ENCODE data around the gene TBCB. TPM values are rescaled to one million over a fixed set of nuclear protein-coding genes. Genes with fewer than 3 reads are reported as not detected.

The TBCB gene
- polyA plus RNA-seq, 2 of the 4 experiments (the other 2 are of a cell fraction): 395 to 397 TPM

DNA sequence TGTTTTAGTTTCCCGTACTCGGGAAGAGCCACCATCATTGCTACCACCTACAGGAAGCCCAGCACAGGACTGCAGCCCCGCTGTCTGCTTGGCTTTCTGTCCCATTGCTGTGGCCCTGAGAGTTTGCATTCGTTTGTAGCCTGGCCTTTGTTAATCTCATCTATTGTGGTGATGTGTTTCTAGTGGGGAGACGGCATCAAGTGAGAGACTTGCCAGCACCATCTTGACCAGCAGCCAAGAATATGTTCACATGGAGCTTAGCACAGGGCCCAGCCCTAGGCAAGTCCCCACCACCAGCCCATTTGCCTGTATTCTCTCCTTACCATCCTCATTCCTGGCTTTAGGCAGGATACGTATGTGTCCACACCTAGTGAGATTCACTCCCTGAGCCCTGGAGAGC, 21.6 kb upstream of the TBCB start:
- no peak for DNase-seq (ENCODE audit: low read depth in 1 of 2, low spot score in 1 of 2)
- H3K9me3 ChIP-seq: no peaks in the 10 kb centered on the region
- FAIRE-seq: peak; percentile 43
- CTCF ChIA-PET: interaction anchor here (1.0 to 3.8 kb wide), 5 partner anchors 8 to 34 kb away, joined by 3 to 19 read pairs (median 4); no protein-coding TSS in a partner anchor
- no peak for ATAC-seq
- H3K4me1 ChIP-seq: no peaks in the 10 kb centered on the region
- 78% methylated on average over 6 of the region's 6 CpGs for WGBS (ENCODE audit: missing lambda C conversion rate)
- H3K4me2 ChIP-seq: no peak overlapping the region
- TF ChIP-seq JUN (IDR thresholded peaks at IDR 0.05): no peak
- TF ChIP-seq RCOR1 (IDR thresholded peaks at IDR 0.05; ENCODE audit: low read depth, low read length): no peak
- TF ChIP-seq, protein P1, sequence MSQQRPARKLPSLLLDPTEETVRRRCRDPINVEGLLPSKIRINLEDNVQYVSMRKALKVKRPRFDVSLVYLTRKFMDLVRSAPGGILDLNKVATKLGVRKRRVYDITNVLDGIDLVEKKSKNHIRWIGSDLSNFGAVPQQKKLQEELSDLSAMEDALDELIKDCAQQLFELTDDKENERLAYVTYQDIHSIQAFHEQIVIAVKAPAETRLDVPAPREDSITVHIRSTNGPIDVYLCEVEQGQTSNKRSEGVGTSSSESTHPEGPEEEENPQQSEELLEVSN (IDR thresholded peaks at IDR 0.05; ENCODE audit: borderline replicate concordance, low read depth): no peak
- no peak for TF ChIP-seq MYC (IDR thresholded peaks at IDR 0.05; ENCODE audit: borderline replicate concordance, low read length)
- TF ChIP-seq, protein P2, sequence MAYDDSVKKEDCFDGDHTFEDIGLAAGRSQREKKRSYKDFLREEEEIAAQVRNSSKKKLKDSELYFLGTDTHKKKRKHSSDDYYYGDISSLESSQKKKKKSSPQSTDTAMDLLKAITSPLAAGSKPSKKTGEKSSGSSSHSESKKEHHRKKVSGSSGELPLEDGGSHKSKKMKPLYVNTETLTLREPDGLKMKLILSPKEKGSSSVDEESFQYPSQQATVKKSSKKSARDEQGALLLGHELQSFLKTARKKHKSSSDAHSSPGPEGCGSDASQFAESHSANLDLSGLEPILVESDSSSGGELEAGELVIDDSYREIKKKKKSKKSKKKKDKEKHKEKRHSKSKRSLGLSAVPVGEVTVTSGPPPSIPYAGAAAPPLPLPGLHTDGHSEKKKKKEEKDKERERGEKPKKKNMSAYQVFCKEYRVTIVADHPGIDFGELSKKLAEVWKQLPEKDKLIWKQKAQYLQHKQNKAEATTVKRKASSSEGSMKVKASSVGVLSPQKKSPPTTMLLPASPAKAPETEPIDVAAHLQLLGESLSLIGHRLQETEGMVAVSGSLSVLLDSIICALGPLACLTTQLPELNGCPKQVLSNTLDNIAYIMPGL (CRISPR knock-in tag; IDR thresholded peaks at IDR 0.05; ENCODE audit: borderline replicate concordance): no peak
- TF ChIP-seq TFCP2L1 (CRISPR knock-in tag; IDR thresholded peaks at IDR 0.05): no peak
- TF ChIP-seq BHLHE40 (IDR thresholded peaks at IDR 0.05; ENCODE audit: low read depth, low read length): no peak
- no peak for TF ChIP-seq NR3C1 (IDR thresholded peaks at IDR 0.05)
- TF ChIP-seq, protein P3, sequence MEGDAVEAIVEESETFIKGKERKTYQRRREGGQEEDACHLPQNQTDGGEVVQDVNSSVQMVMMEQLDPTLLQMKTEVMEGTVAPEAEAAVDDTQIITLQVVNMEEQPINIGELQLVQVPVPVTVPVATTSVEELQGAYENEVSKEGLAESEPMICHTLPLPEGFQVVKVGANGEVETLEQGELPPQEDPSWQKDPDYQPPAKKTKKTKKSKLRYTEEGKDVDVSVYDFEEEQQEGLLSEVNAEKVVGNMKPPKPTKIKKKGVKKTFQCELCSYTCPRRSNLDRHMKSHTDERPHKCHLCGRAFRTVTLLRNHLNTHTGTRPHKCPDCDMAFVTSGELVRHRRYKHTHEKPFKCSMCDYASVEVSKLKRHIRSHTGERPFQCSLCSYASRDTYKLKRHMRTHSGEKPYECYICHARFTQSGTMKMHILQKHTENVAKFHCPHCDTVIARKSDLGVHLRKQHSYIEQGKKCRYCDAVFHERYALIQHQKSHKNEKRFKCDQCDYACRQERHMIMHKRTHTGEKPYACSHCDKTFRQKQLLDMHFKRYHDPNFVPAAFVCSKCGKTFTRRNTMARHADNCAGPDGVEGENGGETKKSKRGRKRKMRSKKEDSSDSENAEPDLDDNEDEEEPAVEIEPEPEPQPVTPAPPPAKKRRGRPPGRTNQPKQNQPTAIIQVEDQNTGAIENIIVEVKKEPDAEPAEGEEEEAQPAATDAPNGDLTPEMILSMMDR (IDR thresholded peaks at IDR 0.05): no peak
- TF ChIP-seq TP53 (CRISPR knock-in tag; IDR thresholded peaks at IDR 0.05): no peak
- TF ChIP-seq NPAS2 (CRISPR knock-in tag; IDR thresholded peaks at IDR 0.05; ENCODE audit: borderline replicate concordance): no peak
- TF ChIP-seq RFX5 (IDR thresholded peaks at IDR 0.05): no peak
- POLR2A ChIA-PET: interaction anchor here (1.2 kb wide), 1 partner anchor 40 kb away, joined by 4 read pairs; the partner anchor contains the start of gene THAP8
- H3K4me3 ChIP-seq: no peak overlapping the region
- H3K27ac ChIP-seq: no peak overlapping the region

DNA sequence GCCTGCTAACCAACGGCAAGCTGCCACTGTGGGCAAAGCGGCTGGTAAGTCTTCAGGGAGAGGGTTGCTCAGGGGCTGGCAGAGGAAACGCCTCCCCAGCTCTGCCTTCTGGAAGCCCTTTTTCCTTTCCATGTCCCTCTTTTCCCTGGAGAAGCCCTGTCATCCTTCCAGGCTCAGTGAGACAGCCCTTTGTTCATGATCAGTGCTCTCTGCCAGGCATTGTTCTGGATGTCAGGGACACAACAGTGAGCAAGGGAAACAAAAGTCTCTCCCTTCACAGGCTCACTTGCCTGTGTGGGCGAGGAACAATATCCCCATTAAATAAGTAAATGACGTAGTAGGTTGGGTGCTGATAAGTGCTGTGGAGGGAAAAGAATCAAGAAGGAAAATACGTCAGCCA, 18.2 kb upstream of the TBCB start:
- FAIRE-seq (peak; percentile 49), ATAC-seq (no peak), DNase-seq (ENCODE audit: low read depth in 1 of 2, low spot score in 1 of 2) (no peak)
- Histone ChIP-seq H3K4me3 (no peak overlapping the region), H3K27ac (no peak overlapping the region), H3K4me2 (no peak overlapping the region), H3K9me3 (no peaks in the 10 kb centered on the region), H3K4me1 (no peaks in the 10 kb centered on the region)
- POLR2A ChIA-PET: interaction anchor here (2.3 kb wide), 1 partner anchor 18 kb away, joined by 8 read pairs; the partner anchor contains the start of gene POLR2I
- WGBS (ENCODE audit: missing lambda C conversion rate): 90% methylated on average over 6 of the region's 6 CpGs
- CTCF ChIA-PET: interaction anchor here (0.9 to 15.7 kb wide), 3 partner anchors 28 to 66 kb away, joined by 3 to 157 read pairs (median 3); partner anchors contain the start of genes THAP8 and WDR62
- TF ChIP-seq ZFP36 (IDR thresholded peaks at IDR 0.05; ENCODE audit: borderline replicate concordance, partially characterized antibody) (no peak), PHF8 (IDR thresholded peaks at IDR 0.05; ENCODE audit: borderline replicate concordance, low read depth) (no peak), FOXS1 (CRISPR knock-in tag; IDR thresholded peaks at IDR 0.05) (no peak), EHF (CRISPR knock-in tag; IDR thresholded peaks at IDR 0.05) (no peak), NFE2L2 (conservative IDR thresholded peaks at IDR 0.05; ENCODE audit: low read length) (no peak), CHD2 (IDR thresholded peaks at IDR 0.05; ENCODE audit: low read length, partially characterized antibody) (no peak), CHD4 (IDR thresholded peaks at IDR 0.05; ENCODE audit: borderline replicate concordance) (no peak), JUNB (IDR thresholded peaks at IDR 0.05) (no peak), RCOR1 (IDR thresholded peaks at IDR 0.05; ENCODE audit: low read depth, low read length) (no peak), HEYL (CRISPR knock-in tag; IDR thresholded peaks at IDR 0.05) (no peak), GATA3 (IDR thresholded peaks at IDR 0.05; ENCODE audit: borderline replicate concordance) (no peak)
- TF ChIP-seq, protein P4, sequence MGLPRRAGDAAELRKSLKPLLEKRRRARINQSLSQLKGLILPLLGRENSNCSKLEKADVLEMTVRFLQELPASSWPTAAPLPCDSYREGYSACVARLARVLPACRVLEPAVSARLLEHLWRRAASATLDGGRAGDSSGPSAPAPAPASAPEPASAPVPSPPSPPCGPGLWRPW (IDR thresholded peaks at IDR 0.05): no peak
- TF ChIP-seq, protein P3 (IDR thresholded peaks at IDR 0.05): no peak
- TF ChIP-seq, protein P5, sequence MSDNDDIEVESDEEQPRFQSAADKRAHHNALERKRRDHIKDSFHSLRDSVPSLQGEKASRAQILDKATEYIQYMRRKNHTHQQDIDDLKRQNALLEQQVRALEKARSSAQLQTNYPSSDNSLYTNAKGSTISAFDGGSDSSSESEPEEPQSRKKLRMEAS (IDR thresholded peaks at IDR 0.05): no peak
- TF ChIP-seq, protein P1 (IDR thresholded peaks at IDR 0.05; ENCODE audit: borderline replicate concordance, low read depth): no peak
- TF ChIP-seq, protein P2 (CRISPR knock-in tag; IDR thresholded peaks at IDR 0.05; ENCODE audit: borderline replicate concordance): no peak
- TF ChIP-seq, protein P6, sequence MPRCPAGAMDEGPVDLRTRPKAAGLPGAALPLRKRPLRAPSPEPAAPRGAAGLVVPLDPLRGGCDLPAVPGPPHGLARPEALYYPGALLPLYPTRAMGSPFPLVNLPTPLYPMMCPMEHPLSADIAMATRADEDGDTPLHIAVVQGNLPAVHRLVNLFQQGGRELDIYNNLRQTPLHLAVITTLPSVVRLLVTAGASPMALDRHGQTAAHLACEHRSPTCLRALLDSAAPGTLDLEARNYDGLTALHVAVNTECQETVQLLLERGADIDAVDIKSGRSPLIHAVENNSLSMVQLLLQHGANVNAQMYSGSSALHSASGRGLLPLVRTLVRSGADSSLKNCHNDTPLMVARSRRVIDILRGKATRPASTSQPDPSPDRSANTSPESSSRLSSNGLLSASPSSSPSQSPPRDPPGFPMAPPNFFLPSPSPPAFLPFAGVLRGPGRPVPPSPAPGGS (IDR thresholded peaks at IDR 0.05): no peak

All from A549 (cell line).